K562 (cell line): Measurements from ENCODE around the gene MEIS2. TPM values are rescaled to one million over a fixed set of nuclear protein-coding genes. Genes with fewer than 3 reads are reported as not detected.

Experiments used
- CC2D1A ChIP-seq: fragments of 450-650 bp; IDR thresholded peaks from 2 replicates; pipeline ENCODE4 v1.6.1; 2017; ENCODE audit warnings: mild to moderate bottlenecking
- IRF2 ChIP-seq: sonication (generic); formaldehyde crosslinking; IDR thresholded peaks from 2 replicates; pipeline ENCODE4 v1.8.1; 2022; ENCODE audit warnings: mild to moderate bottlenecking, missing genetic modification reagents
- PCBP2 ChIP-seq: fragments of 200-400 bp; formaldehyde crosslinking; IDR thresholded peaks from 2 replicates; pipeline ENCODE4 v1.6.1; 2018; ENCODE audit warnings: low read length, low read depth, mild to moderate bottlenecking, moderate library complexity; ENCODE audit not compliant: poor library complexity, severe bottlenecking
- SMARCB1 ChIP-seq: IDR thresholded peaks from 2 replicates; pipeline ENCODE4 v1.6.1; 2011; ENCODE audit warnings: improper control_type of control experiment, low read depth; ENCODE audit not compliant: insufficient read length
- TRIM28 ChIP-seq: fragments of 450-650 bp; IDR thresholded peaks from 2 replicates; pipeline ENCODE4 v1.6.1; 2017
- TSC22D4 ChIP-seq: fragments of 450-650 bp; IDR thresholded peaks from 2 replicates; pipeline ENCODE4 v1.6.1; 2016; ENCODE audit warnings: missing genetic modification characterization, missing biosample characterization, control low read depth
- ZNF263 ChIP-seq: sonication (generic); formaldehyde crosslinking; IDR thresholded peaks from 2 replicates; pipeline ENCODE4 v1.8.0; 2022; ENCODE audit warnings: mild to moderate bottlenecking, missing genetic modification reagents, borderline replicate concordance
- ZNF707 ChIP-seq: fragments of 250-450 bp; sonication (Bioruptor Pico); conservative IDR thresholded peaks from 2 replicates; pipeline ENCODE4 v1.8.0; 2022; ENCODE audit warnings: inconsistent platforms, mild to moderate bottlenecking, moderate library complexity
- ZZZ3 ChIP-seq: fragments of 450-650 bp; IDR thresholded peaks from 2 replicates; pipeline ENCODE4 v1.6.1; 2016; ENCODE audit warnings: antibody characterized with exemption, mild to moderate bottlenecking, moderate library complexity
- polyA plus RNA-seq, 8 experiments: library from polyadenylated mRNA; depleted of rRNA in 4 of 8; stranded (reverse) in 5 of 8; unstranded in 3 of 8; fragments of >200 nt; fragmentation: Nextera tagmentation in 2 of 8; fragmentation: Illumina TruSeq in 1 of 8; extraction: Ambion mirVana in 2 of 8; extraction: Trizol in 1 of 8; gene quantifications; 2 replicates each; pipeline versions ENCODE4 v1.2.1 to v1.2.3, GENCODE V29; 2011 to 2014; ENCODE audit warnings: inconsistent platforms in 1 of 8, missing spikeins in 1 of 8
- total RNA-seq, 7 experiments: library from RNA; depleted of rRNA in 6 of 7; stranded (reverse); fragments of >200 nt in 6 of 7; fragmentation: Illumina TruSeq in 2 of 7; extraction: Trizol in 2 of 7; gene quantifications; 2 replicates each; pipeline versions ENCODE4 v1.2.1 to v1.2.3, GENCODE V29; 2011 to 2021; ENCODE audit warnings: low replicate concordance in 1 of 7
- TF ChIP-seq, protein P1 (sequence below), 2 experiments: fragments of 450-650 bp; formaldehyde crosslinking in 1 of 2; IDR thresholded peaks; 2 replicates each; pipeline versions ENCODE4 v1.4.0 to v1.6.1; 2014 to 2020; ENCODE audit warnings: mild to moderate bottlenecking in 2 of 2, borderline replicate concordance in 1 of 2, low read depth in 1 of 2
- TF ChIP-seq, protein P2 (sequence below): sonication (generic); formaldehyde crosslinking; IDR thresholded peaks from 2 replicates; pipeline ENCODE4 v1.8.1; 2023; ENCODE audit warnings: mild to moderate bottlenecking, missing genetic modification reagents
- TF ChIP-seq, protein P3 (sequence below), 3 experiments: IDR thresholded peaks in 2 of 3; conservative IDR thresholded peaks in 1 of 3; 2 replicates each; pipeline ENCODE4 v1.5.1; 2011 to 2012; ENCODE audit warnings: low read length in 3 of 3, mild to moderate bottlenecking in 3 of 3, control low read depth in 2 of 3, improper control_type of control experiment in 1 of 3, inconsistent platforms in 1 of 3, low read depth in 1 of 3, mixed read lengths in 1 of 3, moderate library complexity in 1 of 3; ENCODE audit not compliant: insufficient read depth in 2 of 3
- TF ChIP-seq, protein P4 (sequence below): fragments of 450-650 bp; formaldehyde crosslinking; IDR thresholded peaks from 2 replicates; pipeline ENCODE4 v1.4.0; 2022; ENCODE audit warnings: missing genetic modification characterization

MEIS2 gene
- total and polyA plus RNA-seq, 9 of the 15 experiments (the other 6 are each of a cell fraction or from before 2014, with no cell fraction given), result 7.5 to 64.2 (median 22.3) TPM

DNA sequence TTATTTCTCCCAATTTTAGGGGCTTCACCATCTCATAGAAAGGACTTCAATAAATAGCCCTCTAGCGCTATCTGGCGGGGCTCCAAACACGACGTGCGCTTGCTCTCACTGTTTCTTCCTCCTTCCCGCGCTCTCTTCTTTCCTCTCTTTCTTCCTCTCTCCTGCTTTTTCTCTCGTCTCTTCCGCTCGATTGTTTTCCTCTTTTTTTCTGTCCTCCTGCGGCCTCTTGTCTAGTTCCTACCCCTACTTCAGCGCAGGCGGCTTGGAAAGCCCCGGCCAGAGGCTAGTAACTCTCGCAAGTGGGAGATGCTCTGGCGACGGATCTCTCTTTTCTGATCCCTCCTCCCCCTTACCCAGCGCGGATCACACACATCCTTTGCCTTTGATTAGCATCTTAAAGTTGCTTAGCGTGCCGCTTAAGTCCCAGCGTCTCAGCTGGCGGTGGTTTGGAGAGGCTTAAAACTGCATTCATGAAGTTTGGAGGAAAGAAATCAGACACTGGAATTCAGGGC, 6.2 kb upstream of the MEIS2 start (continued):
- TF ChIP-seq, protein P1, sequence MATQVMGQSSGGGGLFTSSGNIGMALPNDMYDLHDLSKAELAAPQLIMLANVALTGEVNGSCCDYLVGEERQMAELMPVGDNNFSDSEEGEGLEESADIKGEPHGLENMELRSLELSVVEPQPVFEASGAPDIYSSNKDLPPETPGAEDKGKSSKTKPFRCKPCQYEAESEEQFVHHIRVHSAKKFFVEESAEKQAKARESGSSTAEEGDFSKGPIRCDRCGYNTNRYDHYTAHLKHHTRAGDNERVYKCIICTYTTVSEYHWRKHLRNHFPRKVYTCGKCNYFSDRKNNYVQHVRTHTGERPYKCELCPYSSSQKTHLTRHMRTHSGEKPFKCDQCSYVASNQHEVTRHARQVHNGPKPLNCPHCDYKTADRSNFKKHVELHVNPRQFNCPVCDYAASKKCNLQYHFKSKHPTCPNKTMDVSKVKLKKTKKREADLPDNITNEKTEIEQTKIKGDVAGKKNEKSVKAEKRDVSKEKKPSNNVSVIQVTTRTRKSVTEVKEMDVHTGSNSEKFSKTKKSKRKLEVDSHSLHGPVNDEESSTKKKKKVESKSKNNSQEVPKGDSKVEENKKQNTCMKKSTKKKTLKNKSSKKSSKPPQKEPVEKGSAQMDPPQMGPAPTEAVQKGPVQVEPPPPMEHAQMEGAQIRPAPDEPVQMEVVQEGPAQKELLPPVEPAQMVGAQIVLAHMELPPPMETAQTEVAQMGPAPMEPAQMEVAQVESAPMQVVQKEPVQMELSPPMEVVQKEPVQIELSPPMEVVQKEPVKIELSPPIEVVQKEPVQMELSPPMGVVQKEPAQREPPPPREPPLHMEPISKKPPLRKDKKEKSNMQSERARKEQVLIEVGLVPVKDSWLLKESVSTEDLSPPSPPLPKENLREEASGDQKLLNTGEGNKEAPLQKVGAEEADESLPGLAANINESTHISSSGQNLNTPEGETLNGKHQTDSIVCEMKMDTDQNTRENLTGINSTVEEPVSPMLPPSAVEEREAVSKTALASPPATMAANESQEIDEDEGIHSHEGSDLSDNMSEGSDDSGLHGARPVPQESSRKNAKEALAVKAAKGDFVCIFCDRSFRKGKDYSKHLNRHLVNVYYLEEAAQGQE (IDR thresholded peaks at IDR 0.05; ENCODE audit: borderline replicate concordance), result peak; percentile 67; the same call in 1 of the 2 replicates
- TF ChIP-seq, protein P1 (CRISPR knock-in tag; IDR thresholded peaks at IDR 0.05; ENCODE audit: low read depth), result no peak
- no peak for TF ChIP-seq IRF2
- no peak for TF ChIP-seq ZNF707 (CRISPR knock-in tag)
- TF ChIP-seq TRIM28, result no peak
- no peak for TF ChIP-seq SMARCB1
- TF ChIP-seq, protein P2, sequence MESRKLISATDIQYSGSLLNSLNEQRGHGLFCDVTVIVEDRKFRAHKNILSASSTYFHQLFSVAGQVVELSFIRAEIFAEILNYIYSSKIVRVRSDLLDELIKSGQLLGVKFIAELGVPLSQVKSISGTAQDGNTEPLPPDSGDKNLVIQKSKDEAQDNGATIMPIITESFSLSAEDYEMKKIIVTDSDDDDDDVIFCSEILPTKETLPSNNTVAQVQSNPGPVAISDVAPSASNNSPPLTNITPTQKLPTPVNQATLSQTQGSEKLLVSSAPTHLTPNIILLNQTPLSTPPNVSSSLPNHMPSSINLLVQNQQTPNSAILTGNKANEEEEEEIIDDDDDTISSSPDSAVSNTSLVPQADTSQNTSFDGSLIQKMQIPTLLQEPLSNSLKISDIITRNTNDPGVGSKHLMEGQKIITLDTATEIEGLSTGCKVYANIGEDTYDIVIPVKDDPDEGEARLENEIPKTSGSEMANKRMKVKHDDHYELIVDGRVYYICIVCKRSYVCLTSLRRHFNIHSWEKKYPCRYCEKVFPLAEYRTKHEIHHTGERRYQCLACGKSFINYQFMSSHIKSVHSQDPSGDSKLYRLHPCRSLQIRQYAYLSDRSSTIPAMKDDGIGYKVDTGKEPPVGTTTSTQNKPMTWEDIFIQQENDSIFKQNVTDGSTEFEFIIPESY, result no peak
- TF ChIP-seq ZNF263 (CRISPR knock-in tag), result no peak
- TF ChIP-seq, protein P3, sequence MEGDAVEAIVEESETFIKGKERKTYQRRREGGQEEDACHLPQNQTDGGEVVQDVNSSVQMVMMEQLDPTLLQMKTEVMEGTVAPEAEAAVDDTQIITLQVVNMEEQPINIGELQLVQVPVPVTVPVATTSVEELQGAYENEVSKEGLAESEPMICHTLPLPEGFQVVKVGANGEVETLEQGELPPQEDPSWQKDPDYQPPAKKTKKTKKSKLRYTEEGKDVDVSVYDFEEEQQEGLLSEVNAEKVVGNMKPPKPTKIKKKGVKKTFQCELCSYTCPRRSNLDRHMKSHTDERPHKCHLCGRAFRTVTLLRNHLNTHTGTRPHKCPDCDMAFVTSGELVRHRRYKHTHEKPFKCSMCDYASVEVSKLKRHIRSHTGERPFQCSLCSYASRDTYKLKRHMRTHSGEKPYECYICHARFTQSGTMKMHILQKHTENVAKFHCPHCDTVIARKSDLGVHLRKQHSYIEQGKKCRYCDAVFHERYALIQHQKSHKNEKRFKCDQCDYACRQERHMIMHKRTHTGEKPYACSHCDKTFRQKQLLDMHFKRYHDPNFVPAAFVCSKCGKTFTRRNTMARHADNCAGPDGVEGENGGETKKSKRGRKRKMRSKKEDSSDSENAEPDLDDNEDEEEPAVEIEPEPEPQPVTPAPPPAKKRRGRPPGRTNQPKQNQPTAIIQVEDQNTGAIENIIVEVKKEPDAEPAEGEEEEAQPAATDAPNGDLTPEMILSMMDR (IDR thresholded peaks at IDR 0.05 in 2 of 3, conservative IDR thresholded peaks at IDR 0.05 in 1 of 3; ENCODE audit: insufficient read depth in 2 of 3, low read depth in 1 of 3, low read length in 3 of 3), result peak; percentile 40 to 62 (median 50); a peak in 5 of 6 replicates
- no peak for TF ChIP-seq PCBP2
- TF ChIP-seq TSC22D4 (tag), result no peak
- no peak for TF ChIP-seq ZZZ3
- TF ChIP-seq, protein P4, sequence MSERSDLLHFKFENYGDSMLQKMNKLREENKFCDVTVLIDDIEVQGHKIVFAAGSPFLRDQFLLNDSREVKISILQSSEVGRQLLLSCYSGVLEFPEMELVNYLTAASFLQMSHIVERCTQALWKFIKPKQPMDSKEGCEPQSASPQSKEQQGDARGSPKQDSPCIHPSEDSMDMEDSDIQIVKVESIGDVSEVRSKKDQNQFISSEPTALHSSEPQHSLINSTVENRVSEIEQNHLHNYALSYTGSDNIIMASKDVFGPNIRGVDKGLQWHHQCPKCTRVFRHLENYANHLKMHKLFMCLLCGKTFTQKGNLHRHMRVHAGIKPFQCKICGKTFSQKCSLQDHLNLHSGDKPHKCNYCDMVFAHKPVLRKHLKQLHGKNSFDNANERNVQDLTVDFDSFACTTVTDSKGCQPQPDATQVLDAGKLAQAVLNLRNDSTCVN (CRISPR knock-in tag), result 0 out of 2 replicates have a peak, but pooled peaks have one; percentile 16
- 0 out of 2 replicates have a peak, but pooled peaks have one; percentile 23 for TF ChIP-seq CC2D1A
